Hematopoietic multipotent progenitor cell treated with erythropoietin and hydrocortisone succinate and interleukin-3 and kit ligand, for 4 days (in vitro differentiated cells): ENCODE data around the gene ANTKMT.

Experiments
- DNase-seq: peaks from one replicate; pipeline ENCODE4 v3.0.0-alpha.2; 2015

The ANTKMT gene

DNA sequence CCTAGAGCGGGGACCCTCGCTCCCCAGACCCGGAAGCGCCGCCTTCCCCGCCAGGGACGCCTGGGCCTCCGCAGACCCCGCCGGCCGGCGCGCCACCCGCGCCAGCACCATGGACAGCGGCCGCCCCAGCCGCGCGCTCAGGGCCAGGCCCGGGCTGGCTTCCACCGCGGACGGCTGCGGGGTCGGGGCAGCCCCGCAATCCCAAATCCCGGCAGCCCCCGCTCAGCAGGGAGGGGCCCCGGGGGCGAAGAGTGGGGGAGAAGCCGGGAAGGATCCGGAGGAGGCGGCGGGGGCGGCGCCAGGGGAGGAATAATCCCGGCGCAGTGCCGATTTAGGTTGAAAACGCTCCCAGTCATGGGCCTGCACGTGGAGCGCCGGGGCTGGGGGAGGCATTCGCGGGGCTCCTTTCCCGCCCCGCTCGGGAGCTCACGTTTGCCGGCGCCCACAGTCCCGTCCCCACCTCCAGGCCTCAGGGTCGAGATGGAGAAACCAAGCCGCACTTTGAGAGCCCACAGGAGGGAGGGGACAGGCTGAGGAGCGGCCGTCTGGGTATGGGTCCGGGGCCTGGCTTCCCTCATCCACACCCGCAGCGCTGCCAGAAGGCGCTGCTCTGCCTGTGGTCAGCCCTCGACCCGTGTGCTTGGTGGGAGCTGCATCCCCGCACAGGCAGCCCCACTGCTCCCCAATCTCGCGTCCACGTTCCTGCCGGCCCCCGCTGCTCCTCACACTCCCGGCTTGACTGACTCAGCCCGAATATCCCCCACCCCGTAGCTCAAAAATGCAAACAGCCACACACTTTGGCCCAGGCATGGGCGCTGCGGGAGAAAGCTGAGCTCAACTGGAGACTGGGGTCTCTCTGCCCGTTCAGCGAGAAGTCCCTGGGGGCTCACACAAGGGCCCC lies 20.0 kb upstream of the ANTKMT start:
- peak; percentile 56 for DNase-seq

DNA sequence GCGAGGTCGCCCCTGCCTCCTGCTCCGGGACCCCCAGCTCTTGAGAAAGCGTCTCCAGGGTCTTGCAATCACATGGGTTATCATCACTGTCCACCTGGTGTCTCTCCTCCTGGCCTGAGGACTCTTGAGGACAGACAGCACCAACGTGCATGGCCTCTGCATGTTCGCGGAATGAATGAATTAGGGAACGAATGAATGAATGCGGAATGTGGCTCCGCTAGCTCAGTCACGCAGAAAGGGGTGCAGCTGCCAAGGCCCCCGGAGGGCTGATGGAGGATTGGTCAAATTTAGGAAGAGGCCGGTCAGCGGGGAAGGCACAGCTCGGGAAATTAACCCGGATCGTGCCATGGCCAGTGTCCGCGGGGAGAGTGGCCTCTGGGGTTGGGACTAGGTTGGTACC lies 18.6 kb upstream of the ANTKMT start:
- no peak for DNase-seq

DNA sequence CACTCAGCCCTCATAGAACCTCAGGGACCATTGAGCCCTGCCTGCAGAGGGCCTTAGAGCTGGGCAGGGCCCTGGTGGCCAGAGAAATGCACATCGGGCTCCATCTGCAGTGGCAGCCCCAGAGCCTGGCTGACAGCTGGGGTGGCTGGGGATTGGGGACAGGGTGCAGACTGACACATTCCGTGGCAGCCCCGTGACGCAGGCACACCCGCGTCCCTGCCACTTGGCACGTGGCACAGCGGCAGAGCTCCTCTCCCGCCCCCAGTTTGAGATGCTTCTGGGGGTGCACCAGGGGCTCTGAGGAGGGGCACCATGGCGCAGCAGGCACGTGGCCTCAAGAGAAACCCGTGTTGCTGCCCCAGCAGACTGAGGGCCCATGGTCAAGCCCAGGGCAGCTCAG lies 17.5 kb upstream of the ANTKMT start:
- no peak for DNase-seq

DNA sequence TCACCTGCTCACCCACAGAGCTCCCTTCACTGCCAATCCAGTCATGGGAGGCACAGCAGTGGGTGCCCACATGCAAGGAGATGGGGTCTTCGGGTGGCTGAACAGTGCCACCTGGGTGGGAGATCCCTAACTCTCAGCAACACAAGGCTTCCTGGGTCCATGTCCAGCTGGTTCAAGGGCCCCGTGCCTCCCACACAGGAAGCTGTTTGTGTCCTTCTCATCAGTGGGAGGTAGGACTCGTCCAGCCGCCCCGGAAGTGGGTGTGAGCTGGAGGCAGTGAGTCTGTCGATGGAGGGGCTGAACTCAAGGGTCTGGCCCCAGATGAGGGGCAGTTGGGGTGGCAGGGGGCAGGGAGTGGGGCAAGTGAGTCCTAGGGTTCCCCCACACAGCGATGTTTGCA lies 16.9 kb upstream of the ANTKMT start:
- DNase-seq, result no peak

DNA sequence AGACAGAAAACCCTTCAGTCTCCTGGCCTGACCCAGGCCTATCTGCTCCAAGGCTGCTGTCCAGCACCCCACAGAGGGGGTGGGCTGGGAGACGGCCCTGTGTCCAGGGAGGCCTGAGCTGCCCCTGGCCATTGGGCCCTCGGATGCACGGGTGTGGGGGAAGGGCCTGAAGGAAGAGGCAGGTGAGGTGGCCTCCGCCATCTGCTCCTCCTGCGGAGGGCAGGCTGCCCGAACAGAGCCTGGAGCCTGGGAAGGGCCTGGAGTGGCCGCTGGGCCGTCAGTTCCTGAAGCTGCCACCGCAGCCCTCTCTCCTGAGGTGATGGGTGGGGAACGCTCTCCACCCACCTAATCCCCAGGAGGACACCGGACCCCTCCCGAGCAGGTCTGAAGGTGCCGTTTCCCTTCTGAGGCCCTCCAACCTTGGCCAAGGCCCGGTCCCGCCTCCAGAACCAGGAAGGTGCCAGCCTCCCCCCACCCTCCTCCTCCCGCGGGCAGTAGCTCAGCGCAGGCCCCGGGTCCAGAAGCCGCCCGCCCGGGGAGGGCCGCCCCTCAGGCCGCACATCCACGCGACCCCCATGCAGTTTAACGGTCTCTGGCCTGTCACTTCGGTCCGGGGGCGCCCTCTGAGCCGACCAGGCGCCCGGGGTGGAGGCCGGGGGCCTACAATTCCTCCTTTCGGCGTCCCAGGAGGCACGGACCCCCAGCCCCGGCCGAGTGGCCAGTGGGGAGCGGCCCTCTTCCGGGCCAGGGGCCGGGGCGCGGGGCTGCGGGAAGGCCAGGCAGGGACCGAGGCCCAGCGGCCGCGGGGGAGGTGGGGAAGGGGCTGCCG lies 16.2 kb upstream of the ANTKMT start:
- DNase-seq, result no peak

DNA sequence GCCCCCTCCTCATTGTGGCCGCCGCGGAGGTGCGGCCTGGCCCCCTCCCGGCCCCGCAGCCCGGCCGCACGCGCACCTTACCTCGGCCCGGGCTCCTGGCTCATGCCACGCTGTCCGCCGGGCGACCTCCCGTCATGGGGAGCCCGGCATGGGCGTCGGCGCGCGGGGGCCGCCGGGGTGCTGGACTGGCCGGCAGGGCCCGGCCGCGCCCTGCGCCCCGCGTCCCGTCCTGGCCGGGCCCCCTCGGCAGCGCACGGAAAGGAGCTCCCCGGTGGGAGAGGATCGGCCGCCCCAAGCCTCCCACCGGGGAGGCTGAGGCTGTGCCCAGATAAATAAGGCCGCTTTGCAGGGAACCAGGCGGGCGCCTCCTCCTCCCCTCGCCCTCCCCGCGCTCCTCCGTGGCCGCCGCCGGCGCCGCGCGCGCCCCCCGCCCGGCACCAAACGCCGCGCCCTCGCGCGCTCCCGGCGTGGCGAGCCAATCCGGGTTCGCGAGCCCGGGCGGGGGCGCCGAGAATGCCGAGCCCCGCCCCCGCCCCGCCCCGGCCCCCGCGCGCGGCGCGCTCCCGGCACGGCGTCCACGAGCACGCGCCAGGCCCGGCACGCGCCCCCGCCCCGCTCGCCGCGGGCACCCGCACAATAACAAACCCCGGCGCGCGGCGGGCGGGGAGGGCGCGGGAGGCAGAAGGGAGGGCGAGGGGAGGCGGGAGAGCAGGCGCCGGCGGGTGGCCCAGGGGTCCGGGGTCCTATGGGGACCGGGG lies 15.3 kb upstream of the ANTKMT start, which contains the start of gene FBXL16:
FBXL16 (minus strand) TSS at position 371 of the 758 bp plus-strand sequence. CDS start 8,396 bp downstream, outside the sequence.
- no peak for DNase-seq

DNA sequence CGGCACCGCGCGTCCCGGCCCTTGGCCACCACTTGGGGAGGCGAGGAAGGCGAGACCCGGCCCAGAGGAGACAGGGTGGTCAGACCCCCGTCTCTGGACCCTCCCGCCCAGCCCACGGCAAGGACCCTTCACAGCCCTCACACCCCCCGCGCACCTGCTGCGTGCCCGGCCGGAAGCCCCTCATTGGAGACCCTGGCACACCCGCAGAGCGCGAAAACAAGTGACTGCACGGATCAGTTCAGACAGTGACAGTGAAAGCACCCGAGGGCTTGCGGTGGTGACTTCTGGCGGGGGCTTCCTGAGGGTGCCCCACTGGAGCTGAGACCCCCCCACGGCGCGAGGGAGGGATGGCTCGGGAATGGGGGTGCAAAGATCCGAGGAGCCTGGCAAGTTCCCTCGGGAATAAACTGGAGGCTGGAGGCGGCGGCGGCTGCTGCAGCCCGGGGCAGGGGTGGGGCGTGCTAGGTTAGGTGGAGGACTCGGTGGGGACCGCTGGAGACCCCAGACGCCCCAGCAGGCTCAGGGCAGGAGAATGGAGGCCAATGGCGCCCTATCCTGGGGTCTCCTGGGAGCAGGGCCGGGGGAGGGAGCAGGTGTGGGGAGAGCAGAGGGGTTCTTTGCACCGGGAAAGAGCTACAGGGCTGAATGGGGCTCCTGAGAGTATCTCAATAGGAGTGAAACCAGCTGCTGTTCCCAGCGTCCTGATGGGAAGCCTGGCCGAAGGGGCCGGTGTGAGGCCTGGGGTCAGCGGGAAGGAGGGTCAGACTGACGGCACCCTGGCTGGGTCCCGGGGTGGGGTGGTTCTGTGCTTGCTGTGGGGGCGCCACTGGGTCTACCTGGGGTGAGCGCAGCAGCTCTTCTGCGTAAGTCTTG lies 14.5 kb upstream of the ANTKMT start:
- DNase-seq, result no peak

DNA sequence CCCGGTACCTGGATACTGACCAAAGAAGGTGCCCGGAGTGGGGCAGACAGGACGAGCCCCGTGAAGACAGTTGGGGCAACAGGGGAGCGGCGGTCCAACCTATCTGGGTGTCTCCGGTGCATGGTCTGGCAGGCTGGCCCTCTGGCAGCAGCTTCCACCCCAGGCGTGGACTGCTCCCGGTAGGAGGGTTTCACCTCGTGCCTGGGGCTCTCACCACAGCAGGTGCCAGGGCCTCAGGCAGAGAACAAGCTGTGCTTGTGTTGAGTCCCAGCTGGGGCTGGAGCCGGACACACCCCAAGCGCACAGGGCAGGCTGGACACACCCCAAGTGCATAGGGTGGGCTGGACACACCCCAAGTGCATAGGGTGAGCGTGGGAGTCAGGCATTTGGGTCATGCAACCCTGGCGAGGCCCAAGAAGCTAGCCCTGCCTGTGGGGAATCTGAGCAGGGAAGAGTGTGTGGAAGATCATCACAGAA lies 13.8 kb upstream of the ANTKMT start:
- no peak for DNase-seq

DNA sequence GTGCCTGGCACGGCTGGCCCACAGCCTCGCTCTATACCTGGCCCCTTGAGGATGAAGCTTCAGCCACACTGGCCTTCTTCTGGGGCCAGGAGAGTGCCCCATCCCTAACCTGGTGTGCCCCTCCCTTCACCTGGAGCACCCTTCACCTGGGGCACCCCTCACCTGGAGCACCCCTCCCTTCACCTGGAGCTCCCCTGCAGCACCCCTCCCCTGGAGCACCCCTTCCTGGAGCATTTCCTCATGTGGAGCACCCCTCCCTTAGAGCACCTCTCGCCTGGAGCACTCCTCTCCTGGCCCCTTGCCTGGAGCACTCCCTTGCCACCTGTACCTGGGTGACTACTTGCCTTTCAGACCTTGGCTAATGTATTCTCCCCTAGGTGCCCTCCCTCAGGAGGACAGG lies 12.9 kb upstream of the ANTKMT start:
- DNase-seq, result no peak

DNA sequence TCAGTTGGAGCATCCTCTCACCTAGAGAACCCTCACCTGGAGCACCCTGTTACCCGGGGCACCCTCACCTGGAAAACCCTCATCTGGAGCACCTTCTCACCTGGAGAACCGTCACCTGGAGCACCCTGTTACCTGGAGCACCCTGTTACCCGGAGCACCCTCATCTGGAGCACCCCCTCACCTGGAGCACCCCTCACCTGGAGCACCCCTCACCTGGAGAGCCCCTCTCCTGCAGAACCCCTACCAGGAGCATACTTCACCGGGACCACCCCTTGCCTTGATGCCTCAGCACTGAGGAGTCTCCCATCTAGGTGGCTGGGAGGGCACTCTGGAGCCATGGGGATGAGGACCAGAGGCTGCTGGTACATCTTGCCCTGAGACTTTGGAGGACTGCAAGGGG lies 12.0 kb upstream of the ANTKMT start:
- DNase-seq, result no peak

DNA sequence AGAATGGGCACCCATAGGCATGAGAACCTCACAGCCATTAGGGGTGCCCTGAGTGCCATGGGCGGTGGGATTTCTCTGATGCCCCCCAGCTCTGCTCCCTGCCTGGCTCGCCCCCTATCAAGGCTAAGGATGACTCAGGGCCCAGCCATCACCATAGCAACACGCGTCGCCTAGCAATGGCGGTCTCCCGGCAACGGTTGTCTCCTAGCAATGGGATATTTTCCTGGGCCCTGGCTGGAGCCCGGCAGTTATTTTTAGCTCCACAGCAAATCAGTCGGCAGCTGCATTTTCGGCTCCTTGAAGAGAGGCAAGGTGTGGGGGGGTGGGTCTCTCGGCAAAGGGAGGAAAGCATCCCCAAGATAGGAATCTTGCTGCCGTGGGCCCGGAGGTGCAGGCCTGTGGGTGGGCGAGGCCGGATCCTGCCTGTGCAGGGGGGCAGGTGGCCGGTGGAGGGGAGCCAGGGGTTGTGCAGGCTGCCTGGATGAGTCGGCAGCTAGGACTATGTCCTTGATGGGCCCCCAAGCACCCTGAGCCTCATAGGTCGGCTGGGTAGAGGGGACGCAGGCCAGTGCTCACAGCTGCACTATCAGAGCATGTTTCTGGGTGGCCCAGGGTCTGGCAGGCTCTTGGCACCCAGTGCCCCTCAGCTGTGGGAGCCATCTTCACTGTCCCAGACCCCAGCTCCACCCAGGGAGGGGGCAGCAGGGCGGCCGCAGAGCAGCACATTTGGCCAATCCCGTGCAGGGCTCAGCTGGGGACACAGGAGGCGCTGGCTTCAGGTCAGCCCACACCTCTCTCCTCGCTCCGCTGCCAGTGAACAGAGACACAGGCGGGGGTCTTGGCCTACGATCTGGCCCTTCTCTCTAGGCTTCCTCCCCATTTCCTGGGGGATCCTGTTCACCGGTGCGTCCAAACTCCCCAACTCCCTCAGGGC lies 11.1 kb upstream of the ANTKMT start:
- peak; percentile 70 for DNase-seq

DNA sequence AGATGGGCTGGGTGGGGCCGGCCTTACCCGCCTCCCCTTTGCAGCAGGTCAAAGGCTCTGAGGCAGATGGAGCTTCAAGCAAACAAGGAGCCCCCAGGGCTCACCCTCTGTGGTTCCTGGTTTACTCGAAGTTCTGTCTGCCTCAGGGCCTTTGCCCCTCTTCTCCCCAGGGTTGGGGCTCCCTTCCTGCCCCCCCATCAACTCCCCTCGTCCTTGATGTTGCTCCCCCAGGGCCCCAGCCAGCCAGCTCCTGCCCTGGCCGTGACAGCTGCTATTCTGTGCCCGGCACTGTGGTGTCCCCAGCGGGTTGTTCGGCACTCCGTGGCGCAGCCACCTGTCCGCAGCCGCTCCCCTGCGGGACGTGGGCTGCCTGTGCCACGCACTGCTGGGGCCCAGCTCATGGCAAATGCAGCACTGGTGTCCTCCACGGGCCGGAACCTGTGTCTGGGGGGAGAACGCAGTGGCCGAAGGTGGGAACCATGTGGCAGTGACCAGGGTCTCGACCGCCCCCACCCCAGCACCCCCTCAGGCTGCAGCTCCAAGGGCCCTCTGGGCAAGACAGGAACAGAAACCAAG lies 10.4 kb upstream of the ANTKMT start:
- DNase-seq, result no peak

- no peak for DNase-seq
These were observed 9.9 kb upstream of the ANTKMT start for GRCh38 chr16:711084-711483.

DNA sequence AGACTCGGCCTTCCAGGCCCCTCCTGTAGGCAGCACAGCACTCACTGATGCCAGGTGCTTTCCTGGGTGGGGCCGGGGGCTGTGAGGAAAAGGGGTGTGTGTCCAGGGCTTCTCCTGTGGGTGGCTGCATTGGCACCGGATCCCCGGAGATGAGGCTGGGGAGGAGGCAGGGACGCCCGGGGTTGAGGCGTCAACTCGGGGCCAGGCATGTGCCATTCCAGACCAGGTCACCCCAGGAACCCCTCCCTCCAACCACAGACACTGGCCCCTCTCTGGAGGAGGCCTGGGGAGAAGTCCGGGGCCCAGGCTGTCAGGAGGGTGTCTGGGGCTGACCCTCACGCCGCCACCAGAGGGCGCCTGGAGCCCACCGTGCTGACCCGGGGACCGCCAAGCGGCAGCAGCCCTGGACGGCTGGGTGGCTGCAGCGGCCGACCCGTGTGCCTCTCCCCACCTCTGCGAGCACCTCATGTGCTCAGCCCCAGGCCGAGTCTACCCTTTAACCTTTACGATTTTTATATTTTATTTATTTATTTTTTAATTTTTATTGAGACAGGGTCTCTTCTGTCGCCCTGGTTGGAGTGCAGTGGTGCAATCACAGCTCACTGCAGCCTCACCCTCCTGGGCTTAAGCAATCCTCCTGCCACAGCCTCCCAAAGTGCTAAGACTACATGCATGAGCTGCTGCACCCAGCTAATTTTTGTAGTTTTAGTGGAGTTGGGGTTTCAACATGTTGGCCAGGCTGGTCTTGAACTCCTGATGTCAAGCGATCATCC lies 9.2 kb upstream of the ANTKMT start:
- DNase-seq, result peak; percentile 86

- peak; percentile 69 for DNase-seq
These were observed 8.2 kb upstream of the ANTKMT start for GRCh38 chr16:712740-713250.

GRCh38 chr16:714079-714478 lies 6.9 kb upstream of the ANTKMT start:
- no peak for DNase-seq

DNA sequence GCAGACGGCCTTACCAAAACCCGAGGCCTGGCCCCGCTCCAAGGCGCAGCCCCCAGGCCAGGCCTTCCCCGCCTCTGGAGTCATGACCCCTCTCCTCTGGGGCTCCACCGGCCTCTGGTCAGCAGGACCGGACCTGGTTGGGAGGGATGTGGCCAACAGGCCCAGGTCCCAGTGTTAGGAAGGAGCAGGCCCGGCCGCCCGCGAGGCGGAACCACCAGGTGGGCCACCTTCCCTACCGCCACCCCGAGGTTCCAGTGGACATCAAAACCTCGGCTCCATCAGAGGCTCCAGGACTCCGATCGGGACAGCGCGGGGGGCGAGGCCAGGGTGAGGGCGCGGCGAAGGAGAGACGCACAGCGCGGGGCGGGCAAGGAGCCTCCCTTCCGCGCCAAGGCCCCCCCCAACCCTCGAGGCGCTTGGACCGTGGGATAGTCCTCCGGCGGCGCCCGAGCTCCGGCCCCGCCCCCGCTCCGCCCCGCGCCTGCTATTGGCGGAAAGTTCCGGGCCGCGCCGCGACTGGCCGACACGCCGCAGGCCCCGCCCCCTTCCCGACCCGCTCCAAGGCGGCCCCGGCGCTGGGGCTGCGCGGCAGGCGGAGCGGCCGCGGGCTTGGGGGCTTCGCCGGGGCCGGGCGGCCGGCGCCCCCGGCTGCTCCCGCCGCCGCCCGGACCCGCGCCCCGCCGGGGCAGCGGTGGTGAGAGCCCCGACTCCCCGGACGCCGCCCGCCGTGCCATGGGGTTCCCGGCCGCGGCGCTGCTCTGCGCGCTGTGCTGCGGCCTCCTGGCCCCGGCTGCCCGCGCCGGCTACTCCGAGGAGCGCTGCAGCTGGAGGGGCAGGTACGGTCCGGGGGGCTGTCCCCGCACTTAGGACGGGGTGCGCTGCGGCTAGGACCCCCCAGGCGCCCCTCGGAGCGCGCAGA lies 6.1 kb upstream of the ANTKMT start, which contains the start of gene METRN:
METRN (plus strand) TSS at position 561 of the 919 bp plus-strand sequence; CDS start at position 733, 172 bp downstream.
- DNase-seq, result peak; percentile 95
